Measurements from ENCODE around the gene FAM227B.

DNA sequence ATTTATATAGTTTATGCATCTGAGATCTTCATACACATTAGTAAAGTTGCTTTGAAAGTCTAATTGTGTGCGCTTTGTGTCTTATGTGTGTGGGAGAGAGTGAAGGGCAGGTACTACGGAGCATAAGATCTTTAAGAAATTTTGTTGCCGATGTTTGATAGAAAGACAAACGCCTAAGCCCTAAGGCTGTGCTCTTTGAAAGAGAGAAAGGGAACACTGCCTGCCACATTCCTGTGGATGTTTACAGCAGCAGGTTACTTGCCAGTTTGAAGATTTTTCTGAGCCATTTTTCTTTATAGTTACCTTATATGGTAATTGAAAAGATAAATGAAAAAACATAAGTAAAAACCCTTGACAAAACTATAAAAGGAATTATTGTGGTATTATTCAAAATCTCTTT is 17.2 kb upstream of the FAM227B start:
- TF ChIP-seq, protein P1, sequence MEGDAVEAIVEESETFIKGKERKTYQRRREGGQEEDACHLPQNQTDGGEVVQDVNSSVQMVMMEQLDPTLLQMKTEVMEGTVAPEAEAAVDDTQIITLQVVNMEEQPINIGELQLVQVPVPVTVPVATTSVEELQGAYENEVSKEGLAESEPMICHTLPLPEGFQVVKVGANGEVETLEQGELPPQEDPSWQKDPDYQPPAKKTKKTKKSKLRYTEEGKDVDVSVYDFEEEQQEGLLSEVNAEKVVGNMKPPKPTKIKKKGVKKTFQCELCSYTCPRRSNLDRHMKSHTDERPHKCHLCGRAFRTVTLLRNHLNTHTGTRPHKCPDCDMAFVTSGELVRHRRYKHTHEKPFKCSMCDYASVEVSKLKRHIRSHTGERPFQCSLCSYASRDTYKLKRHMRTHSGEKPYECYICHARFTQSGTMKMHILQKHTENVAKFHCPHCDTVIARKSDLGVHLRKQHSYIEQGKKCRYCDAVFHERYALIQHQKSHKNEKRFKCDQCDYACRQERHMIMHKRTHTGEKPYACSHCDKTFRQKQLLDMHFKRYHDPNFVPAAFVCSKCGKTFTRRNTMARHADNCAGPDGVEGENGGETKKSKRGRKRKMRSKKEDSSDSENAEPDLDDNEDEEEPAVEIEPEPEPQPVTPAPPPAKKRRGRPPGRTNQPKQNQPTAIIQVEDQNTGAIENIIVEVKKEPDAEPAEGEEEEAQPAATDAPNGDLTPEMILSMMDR (conservative IDR thresholded peaks at IDR 0.05 in 1 of 2, IDR thresholded peaks at IDR 0.05 in 1 of 2; ENCODE audit: low read depth in 1 of 2, low read length in 2 of 2) = no peak
- no peak for TF ChIP-seq EZH2 (IDR thresholded peaks at IDR 0.05; ENCODE audit: low read length, missing control alignments)
